ENCODE results near the gene GAPDHS.

Gene GAPDHS

DNA sequence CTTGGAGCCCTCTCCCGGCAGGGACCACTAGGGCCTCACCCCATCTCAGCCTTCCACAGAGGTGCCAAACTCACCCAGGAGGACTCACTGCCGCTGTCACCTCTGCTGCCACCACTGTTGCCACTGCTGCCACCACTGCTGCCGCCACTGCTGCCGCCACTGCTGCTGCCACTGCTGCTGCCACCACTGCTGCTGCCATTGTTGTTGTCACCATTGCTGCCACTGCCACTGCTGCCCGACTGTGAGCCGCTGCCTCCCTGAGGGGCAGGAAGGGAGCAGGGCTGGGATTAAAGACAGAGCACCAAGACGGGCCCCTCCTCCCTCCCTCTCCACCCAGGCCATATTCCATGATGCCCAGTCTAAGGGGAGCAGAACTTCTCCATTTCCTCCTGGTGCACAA is 21.9 kb upstream of the GAPDHS start:
- DNase-seq = no peak

DNA sequence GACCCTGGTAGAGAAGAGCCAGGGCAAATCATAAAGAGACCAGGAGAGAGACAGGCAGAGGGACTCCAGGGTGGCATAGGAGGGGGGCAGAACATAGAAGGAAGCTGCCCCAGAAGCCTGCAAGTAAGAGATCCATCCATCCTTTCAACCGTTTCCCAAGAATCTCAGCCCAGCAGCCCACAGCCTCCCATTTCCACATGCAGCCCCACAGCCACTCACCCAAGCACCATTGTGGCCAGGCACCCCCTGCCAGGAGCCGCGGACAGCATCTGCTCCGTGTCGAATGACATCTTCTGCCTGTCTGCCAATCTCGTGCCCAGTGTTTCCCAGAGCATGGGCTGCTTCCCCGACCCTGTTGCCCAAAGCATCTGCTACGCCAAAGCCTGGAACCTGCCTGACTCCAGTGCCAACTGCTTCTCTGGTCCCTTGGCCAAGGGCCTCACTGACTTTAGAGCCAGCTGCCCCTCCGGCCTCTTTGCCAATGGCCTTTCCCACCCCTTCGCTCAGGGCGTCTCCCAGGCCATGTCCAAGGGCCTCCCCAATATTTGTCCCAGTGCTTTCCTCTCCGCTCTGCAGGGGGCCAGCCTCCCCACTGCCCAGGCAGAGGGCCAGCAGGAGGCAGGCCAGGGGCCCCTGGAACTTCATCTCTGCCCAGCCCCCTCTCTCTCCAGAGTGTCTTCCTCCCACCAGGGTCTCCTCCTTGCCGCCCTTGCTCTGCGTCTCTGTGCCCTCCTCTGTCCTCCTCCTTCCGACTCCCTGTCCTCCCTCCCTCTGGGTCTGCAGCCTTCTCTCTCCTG is 20.2 kb upstream of the GAPDHS start:
- no peak for DNase-seq

DNA sequence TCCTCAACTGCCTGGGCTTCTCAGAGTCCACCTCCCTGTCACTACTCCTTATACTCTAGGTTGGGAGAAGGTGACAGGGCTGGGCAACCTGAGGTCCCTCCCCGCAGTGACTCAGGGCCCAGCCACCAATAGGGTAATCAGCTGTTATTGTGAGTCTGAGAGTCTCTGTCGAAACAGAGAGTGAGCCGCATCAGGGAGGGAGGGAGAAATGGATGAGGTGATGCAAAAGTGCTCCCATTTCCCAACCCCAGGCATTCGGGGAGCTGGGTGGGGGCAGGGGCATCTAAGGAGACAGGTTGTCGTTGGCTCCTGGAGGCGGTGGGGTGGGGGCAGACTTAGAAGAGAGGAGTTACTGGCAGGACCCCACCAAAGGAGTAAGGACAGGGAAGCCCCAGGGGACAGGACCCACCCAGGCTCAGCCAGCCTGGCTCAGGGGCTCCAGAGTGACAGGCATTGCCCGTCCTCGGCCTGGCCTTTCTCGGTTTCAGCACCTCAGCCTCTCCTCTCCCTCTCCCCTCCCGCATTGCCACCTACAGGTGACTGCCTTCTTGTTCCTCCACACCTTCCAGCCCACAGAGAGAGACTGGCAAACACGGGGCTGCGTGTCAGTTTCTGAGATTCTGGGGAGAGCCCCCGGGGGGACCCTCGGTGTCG is 19.5 kb upstream of the GAPDHS start, which contains the start of gene DMKN:
TSS of gene DMKN (minus strand) at position 22 of the 654 bp plus-strand sequence. CDS start 174 bp downstream, outside the sequence.
- no peak for DNase-seq

DNA sequence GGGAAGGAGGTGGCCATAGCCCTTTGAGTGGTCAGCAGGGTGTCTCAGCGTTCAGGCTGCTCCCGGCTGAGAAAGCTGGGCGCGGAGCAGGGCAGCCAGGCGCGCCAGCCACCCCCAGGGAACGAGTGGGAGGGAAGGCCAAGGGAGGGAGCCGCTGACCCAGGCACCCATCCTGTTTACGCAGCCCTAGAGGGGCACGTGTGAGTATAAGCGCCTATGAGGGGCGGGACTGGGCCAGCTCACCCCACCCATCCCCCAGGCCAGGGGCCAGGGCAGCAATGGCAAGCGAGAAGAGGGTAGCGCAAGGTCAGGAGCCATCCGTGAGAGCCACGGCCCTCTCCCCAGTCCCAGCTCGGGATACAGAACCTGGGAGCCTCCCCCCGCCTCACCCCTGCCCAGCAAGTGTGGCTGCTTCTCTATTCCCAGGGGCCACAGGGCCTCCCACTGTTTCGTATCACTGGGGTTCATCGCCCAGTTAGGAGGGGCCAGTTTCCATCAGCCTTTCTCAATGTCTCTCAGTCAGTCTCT is 18.9 kb upstream of the GAPDHS start:
- no peak for DNase-seq

DNA sequence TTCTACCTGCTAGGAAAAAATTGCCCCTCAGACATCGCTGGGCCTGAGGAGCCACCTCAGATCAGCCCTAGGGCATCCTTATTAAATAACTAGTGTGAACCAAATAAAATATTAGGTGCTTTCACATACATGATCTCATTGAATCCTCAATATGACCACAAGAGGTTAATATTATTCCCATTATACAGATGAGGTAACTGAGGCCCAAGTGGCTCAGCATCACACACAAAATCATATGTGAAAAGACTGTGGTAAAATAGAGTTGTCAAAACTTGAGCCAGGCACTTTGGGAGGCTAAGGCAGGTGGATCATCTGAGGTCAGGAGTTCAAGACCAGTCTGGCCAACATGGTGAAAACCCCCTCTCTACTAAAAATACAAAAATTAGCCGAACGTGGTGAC is 16.9 kb upstream of the GAPDHS start:
- no peak for DNase-seq

DNA sequence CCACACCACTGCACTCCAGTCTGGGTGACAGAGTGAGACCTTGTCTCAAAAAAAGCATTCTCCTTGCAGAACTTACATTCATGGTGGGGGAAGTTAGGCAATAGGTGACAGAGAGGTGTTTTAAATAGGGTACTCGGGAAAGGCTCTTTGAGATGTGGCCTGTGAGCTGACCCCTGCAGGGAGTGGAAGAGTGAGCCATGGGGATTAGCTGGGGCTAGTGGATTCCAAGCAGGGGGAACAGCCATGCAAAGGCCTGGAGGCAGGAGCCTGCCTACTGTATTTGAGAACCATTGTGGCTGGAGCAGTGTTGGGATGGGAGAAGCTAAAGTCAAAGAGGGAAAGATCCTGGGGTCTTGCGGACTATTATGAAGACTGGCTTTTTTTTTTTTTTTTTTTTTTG is 15.9 kb upstream of the GAPDHS start:
- DNase-seq = no peak

DNA sequence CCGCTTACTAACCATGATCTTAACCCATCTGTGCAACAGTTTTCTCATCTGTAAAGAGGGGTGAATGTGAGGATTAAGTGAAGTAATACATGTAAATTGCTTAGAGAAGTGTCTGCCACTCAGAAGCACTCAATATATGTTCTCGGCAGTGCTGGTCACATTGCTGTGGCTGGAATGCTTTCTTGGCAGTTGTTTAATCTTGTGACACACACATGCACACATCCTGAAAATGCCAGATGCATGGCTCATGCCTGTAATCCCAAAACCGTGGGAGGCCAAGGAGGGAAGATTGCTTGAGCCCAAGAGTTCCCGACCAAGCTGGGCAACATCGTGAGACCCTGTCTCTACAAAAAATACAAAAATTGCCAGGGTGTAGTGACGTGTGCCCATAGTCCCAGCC is 14.9 kb upstream of the GAPDHS start:
- DNase-seq = no peak

DNA sequence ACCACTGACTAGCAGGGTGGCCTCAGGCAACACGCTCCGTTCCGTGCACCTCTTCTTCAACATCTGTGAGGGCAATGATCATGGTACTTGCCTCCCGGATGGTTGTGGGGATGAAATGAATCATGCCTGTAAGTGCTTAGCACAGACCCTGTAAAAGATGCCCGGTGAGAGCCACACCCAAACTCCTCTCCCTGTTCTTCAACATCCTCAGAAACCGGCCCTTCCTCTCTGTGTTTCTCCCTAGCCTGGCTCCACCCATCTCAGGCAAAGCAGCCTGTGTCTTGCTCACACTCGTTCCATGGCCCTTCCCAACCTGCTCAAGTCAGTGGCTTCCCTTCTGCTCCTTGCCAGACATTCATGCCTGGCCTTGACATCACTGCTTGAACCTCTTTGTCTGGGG is 14.0 kb upstream of the GAPDHS start:
- DNase-seq = no peak

DNA sequence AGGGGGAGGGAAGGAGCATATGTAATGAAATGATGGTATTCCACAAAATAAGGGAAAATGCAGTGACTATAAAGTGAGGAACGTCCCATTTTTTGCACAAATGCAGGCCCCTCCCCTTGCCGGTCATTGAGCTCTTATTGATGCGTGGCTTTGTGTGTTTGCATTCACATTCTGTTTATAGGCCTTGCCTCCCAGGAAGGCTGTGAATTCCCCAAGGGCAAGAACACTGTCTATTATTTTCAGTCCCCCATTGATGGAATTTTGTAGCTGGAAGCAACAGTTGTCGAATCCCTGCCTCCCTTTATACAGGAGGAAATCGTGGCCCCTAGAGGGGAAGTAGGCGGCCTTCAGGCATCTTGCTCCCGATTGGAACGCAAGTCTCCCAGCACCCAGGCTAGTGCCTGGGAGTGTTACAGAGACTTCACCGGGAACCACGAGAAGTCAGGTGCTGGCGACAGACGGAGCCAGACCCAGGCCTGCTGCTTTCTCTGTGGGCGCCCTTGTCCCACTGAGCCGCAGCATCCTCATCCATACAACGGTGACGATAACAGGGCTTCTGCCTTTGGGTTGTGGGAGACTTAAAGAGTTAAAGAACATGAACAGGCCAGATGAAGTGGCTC is 12.0 kb upstream of the GAPDHS start:
- no peak for DNase-seq

DNA sequence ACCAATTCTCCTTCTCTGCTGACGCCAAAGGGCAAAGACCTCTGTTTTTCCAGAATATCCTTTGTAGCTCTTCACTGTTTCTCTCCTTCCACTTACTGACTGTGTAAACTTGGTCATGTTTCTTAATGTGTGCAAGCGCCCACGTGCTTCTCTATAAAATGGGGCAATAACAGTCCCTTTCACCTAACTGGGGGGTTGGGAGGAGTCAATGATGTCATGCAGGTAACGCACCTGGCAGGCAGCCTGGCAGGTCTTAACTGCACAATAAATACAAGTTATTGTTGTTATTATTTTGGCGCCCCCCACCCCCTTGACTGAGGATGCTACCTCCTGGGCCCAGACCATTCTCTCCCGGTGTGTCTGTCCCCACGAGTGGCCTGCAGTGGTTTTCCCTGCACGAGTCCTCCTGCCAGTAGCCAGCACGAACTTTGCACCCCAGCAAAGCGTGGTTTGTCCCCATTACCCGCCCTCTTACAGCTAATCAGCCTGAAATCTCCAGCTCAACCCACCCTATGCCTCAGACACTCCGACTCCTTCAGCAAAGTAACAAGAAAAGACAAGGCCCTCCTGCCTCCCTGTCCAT is 10.4 kb upstream of the GAPDHS start:
- no peak for DNase-seq

DNA sequence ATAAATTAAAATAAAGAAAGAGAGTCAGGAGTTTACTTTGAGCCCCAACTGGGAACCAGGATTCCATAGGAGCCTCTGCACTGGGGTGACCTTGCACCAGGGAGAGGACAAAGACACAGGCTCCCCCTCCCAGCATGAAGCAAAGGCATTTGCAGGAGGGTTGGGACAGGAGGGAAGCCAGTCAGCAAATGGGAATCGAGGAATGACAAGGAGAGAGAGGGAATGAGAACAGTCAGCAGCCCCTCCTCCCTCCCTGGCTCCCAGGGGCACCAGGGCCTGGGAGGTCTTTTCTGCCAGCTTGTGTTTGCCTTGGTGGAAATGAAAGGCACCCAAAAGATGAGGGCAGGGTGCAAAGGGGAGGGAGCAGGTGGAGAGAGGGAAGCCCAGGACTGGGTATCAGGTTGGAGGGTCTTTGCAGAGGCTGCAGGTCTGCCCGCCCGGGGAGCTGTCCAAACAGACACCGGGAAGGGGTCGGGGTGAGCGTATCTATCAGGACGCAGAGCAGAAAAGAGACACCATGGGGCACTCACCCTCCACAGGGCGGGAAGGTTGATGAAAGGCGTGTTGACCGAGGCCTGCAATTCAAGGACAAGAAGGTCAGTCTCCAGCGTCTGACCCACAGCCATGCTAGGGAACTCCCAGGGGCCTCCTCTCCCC is 8.9 kb upstream of the GAPDHS start:
- DNase-seq = no peak

DNA sequence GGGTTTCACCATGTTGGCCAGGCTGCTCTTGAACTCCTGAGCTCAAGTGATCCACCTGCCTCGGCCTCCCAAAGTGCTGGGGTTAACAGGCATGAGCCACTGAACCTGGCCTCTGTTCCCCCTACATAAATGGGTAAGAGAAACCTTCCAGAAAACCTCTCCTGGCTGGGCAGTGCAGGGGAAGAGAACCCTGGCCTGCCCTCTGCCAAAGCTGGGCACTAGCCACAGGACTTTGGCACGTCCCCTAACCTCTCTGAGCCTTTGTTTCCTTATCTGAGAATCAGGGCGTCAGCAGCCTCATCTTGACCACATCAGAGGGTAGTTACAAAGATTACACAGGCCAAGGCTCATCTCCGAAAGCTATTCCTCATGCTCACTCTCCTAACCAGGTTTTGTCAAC is 7.4 kb upstream of the GAPDHS start:
- DNase-seq = no peak

DNA sequence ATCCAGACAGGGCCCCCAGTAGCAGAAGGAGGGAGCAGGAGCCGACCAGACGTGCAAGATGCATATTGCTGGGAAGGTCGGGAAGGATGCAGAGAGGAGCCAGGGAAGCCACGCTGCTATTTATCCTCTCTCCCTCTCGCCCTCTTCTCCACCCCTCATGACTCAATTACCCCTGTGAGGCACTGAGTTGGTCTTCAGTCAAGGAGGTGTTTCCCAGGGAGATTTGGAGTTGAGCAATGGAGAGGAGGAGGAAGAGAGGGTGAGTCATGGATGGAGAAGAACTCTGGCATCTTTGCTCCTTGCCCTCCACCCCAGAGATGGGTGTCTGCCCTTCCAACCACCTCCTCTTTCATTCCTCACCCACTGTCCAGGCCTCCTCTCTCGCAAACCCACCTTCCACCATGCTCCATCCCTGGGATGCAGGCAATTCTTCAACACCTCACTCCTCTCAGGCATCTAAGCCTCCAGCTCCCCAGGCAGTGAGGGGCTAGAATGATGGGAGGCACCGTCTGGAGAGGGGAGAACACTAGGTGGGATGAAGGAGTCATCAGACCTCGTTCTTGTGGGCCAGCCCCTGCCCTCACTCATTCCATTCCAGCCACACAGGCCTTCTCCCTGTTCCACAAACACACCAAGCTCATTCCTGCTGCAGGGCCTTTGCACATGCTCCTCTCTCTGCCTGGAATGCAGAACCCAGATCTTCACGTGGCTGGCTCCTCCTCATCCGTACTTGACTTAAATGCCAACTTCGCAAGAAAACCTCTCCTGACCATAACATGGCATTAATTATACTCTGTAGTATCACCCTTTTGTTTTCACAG is 4.8 kb upstream of the GAPDHS start, which contains the start of gene SBSN:
TSS of gene SBSN (minus strand) at position 94 of the 821 bp plus-strand sequence. CDS start at position 64, 30 bp downstream.
- no peak for DNase-seq

DNA sequence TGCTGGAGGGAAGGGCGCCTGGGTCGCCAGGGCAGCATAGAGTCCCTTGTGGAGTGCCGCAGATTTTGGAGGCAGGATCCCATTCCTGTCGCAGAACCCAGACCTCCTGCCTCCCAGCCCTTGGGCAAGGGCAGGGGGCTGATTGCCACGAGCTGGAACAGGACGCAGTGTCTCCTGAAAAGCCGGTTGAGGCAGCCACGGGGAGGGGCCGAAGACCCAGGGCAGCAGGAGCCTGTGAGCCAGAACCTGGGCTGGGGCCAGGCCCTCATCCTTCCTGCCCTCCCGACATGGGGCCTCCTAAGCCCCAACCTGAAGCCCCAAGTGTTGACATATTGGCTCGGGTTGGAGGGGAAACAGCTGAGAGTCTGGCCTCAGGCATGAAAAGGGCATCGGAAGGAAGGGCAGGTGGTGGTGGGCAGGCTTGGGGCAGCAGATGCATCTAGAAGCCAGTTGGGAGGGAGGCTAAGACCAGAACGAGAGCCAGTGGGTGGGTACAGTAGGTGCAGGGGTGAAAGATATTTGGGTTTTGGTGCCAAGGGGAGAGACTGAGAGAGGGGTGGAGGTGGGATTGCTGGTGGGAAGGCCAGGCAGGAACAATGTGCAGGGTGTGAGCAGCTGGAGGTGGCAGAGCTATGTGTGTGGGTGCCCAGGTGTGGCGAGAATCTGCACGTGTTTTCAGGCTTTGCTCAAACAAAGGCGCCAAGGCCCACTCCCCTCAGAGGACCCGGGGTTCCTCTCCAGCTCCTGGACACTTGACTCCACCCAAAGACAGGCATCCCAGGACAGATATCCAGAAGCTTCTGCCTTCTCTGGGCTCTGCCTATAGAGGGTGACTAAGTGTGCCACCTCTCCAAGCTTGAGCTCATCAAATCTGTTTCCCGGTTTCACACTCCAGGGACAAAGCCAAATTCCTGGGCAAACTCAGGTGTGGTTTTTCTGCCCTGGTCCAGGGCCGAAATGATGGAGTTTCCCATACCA is 3.7 kb upstream of the GAPDHS start:
- DNase-seq = no peak

DNA sequence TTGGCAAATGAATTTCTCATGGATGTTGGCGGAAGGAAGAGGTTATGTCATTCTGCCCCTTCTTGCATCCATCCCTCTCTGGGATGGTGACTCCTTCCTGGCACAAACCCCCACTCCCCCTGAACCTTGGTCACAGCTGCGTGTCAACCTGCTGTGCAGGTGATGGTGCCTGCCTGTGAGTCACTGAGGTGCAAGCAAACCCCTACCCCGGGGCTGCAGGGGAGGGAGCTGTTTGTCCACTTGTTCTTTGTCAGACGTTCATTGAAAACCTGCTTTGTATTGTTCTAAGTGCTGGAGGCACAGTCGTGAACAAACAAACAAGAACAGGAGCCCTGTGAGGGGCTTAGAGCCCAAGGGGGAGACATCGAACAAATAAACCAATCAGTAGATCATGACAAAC is 2.0 kb upstream of the GAPDHS start:
- DNase-seq = no peak

DNA sequence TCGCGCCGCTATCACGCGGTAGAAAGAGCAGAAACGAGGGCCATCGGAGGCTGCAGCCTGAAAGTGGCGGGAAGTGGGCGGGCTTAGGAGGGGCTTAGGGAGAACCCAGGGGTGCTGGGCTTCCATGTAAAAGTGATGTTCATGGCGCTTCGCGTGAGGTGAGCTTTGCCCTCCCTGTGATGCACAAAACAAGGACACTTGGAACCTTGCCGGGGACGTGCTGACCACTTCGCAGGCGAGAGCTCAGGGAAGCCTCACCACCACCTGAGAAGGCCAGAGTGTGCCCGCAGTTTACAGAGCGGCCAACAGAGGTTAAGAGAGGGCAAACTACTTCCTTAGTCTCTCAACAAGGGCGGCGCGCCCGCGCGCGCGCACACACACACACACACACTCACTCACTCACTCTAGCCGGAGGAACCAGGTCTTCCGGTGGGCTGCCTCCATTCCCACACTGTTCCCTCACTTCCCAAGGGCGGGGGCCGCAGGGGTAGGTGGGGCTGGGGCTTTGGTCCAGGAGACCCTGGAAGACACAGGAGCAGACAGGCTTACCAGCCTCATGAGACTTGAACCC is 651 bp downstream of the GAPDHS start:
- peak; percentile 9 for DNase-seq

DNA sequence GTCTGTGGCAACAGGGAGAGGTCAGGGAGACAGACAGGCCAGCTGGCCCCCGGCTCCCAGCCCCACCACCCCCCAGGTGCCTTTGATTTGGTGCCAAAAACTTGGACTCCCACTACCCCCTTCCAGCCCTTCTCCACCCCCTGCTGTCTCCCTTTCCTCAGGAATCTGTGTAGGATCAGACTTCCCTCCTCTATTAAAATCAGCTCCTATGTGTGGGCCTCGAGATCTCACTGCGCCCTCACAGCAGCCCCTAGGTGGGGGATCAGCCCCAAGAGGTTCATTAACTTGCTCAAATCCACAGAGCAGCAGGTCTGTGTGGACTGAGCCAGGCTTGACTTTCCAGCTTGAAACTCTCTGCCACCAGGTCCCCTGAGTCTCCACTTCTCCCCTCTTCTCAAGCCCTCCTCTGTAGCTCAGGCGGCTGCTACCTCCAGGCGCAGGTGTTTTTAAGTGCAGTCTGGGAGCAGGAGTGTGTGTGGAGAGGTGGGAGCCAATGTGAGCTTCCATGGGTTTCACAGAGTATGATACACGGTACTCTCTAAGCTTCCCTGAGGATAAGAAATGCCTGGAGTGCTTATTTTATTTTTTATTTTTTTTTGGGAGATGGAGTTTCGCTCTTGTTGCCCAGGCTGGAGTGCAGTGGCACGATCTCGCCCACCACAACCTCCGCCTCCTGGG is 1.7 kb downstream of the GAPDHS start:
- DNase-seq = no peak

DNA sequence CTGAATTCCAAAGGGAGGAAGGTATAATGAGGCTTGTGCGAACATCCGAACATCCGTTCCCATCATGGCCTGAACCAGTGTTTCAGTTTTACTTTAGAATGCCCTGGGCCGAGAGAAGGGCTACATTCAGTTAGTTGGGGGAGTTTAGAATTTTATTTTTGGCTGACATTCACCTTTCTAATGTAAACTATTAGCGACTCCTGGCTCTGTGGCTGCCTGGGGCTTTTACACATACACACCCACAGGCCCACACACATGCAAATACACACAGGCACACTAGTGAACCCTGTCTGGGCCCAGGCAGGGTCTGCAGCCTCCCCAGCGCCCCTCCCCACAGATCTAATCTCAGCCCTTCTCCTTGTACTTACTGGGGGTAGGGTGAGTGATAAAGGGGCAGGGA is 6.1 kb downstream of the GAPDHS start:
- no peak for DNase-seq

DNA sequence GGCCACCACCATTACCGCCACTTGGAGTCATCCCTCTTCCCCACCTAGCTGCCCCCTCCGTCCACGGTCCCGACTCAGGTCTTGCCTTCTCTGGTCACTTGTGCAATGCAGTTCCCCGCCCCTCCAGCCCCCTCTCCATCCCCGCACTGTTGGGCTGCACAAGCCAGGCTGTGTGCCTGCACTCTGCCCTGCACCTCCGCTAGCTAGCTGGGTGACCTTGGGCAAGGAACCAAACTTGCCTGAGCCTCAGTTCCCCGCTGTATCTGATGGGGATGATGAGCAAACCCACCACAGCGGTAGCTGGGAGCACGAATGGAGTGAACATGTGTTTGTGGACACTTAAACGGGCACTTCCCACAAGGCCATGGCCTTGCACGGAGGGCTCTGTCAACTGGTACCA is 6.6 kb downstream of the GAPDHS start:
- no peak for DNase-seq
